ENCODE measurements around the gene TSPEAR.

GRCh38 chr21:44758141-44758561 lies 46.8 kb upstream of the TSPEAR start:
- TF ChIP-seq, protein P1, sequence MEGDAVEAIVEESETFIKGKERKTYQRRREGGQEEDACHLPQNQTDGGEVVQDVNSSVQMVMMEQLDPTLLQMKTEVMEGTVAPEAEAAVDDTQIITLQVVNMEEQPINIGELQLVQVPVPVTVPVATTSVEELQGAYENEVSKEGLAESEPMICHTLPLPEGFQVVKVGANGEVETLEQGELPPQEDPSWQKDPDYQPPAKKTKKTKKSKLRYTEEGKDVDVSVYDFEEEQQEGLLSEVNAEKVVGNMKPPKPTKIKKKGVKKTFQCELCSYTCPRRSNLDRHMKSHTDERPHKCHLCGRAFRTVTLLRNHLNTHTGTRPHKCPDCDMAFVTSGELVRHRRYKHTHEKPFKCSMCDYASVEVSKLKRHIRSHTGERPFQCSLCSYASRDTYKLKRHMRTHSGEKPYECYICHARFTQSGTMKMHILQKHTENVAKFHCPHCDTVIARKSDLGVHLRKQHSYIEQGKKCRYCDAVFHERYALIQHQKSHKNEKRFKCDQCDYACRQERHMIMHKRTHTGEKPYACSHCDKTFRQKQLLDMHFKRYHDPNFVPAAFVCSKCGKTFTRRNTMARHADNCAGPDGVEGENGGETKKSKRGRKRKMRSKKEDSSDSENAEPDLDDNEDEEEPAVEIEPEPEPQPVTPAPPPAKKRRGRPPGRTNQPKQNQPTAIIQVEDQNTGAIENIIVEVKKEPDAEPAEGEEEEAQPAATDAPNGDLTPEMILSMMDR (IDR thresholded peaks at IDR 0.05 in 4 of 5, conservative IDR thresholded peaks at IDR 0.05 in 1 of 5), result no peak
- TF ChIP-seq POLR2A (IDR thresholded peaks at IDR 0.05), result no peak

Data from gastrocnemius medialis (tissue), 4 donors.